Mesothelial cell of epicardium (in vitro differentiated cells): Measurements from ENCODE around the gene UBE2N. TPM values are rescaled to one million over a fixed set of nuclear protein-coding genes. Genes with fewer than 3 reads are reported as not detected.
"Not testable (repeated sequence)": the region's sequence is repeated elsewhere in the genome, so short reads cannot be mapped to it uniquely, and the experiment has no call there.

ENCODE experiments used
- DNase-seq, 2 experiments: peaks; one replicate each; pipeline ENCODE4 v3.0.0; 2021; ENCODE audit warnings: low spot score in 2 of 2; ENCODE audit not compliant: unreplicated experiment in 2 of 2
- H3K27ac Mint-ChIP-seq: 2 replicates; pipeline ENCODE4 v1.8.0; 2021; ENCODE audit warnings: mixed read lengths
- H3K27me3 Mint-ChIP-seq: 2 replicates; pipeline ENCODE4 v1.8.0; 2021; ENCODE audit warnings: low read depth, mixed read lengths
- H3K36me3 Mint-ChIP-seq: 2 replicates; pipeline ENCODE4 v1.8.0; 2021; ENCODE audit warnings: mixed read lengths
- H3K4me1 Mint-ChIP-seq: 2 replicates; pipeline ENCODE4 v1.8.0; 2021; ENCODE audit warnings: mixed read lengths
- H3K4me3 Mint-ChIP-seq: 2 replicates; pipeline ENCODE4 v1.8.0; 2021; ENCODE audit warnings: mild to moderate bottlenecking, moderate library complexity, mixed read lengths
- H3K9me3 Mint-ChIP-seq: 2 replicates; pipeline ENCODE4 v1.8.0; 2021; ENCODE audit warnings: mixed read lengths
- total RNA-seq: library from RNA; stranded (reverse); gene quantifications from 3 replicates; pipeline ENCODE4 v1.2.1, GENCODE V29; 2021
- TF ChIP-seq, protein P1 (sequence below): fragments of 200-600 bp; sonication (generic); IDR thresholded peaks from one replicate; pipeline ENCODE4 v1.5.0; 2021; ENCODE audit warnings: antibody characterized with exemption; ENCODE audit not compliant: unreplicated experiment

Gene UBE2N
- total RNA-seq, 1 donor from 2014 or later, result 90.6 TPM

DNA sequence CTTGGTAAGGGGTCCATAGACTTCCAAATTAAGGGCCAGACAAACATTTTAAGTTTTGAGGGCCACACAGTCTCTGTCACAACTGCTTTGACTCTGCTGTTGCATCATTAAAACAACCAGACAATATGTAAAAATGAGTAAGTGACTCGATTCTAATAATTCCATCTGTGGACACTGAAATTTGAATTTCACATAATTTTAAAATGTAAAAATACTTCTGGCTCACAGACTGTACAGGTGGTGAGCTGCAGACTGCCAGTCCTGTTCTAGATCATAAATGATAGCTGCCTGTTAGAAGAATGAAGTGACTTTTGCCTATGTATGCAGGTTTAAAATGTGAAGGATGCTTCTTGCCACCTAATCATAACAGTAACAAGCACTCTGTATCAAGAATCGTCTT is 48.3 kb downstream of the UBE2N start:
- Mint-ChIP-seq H3K27me3 (no peaks in the 10 kb centered on the region), H3K9me3 (no peaks in the 10 kb centered on the region), H3K36me3 (peaks cover 8% of the 10 kb centered on the region), H3K27ac (no peak overlapping the region), H3K4me1 (peaks cover 3% of the 10 kb centered on the region), H3K4me3 (no peak overlapping the region)
- TF ChIP-seq, protein P1, sequence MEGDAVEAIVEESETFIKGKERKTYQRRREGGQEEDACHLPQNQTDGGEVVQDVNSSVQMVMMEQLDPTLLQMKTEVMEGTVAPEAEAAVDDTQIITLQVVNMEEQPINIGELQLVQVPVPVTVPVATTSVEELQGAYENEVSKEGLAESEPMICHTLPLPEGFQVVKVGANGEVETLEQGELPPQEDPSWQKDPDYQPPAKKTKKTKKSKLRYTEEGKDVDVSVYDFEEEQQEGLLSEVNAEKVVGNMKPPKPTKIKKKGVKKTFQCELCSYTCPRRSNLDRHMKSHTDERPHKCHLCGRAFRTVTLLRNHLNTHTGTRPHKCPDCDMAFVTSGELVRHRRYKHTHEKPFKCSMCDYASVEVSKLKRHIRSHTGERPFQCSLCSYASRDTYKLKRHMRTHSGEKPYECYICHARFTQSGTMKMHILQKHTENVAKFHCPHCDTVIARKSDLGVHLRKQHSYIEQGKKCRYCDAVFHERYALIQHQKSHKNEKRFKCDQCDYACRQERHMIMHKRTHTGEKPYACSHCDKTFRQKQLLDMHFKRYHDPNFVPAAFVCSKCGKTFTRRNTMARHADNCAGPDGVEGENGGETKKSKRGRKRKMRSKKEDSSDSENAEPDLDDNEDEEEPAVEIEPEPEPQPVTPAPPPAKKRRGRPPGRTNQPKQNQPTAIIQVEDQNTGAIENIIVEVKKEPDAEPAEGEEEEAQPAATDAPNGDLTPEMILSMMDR, result no peak
- no peak for DNase-seq

DNA sequence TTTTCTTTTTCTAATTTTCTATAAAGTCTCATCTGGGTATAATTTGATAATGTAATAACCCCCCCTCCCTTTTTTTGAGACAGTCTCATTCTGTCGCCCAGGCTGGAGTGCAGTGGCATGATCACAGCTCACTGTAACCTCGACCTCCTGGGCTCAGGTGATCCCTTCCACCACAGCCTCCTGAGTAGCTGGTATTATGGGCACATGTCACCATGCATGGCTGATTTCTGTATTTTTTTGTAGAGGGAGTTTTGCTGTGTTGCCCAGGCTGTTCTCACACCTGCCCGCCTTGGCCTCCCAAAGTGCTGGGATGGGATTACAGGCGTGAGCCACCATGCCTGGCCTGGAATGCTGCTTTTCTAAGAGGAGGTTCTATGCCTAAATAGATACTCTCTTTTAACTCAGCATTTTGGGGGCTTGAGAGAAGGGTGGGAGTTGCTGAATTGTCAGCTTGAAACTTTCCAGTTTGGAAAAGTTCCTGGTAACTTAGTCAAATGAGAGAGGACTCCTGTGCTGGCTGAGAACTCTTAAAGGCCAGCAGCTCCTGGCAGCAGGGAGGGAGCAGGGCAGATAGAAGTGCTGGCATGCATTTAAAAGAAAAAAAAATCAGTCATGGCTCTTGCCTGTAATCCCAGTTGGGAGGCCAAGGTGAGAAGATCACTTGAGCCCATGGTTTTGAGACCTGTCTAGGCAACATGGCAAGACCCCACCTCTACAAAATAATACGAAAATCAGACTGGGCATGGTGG is 51.0 kb downstream of the UBE2N start:
- no peaks in the 10 kb centered on the region for H3K27me3 Mint-ChIP-seq
- TF ChIP-seq, protein P1, result no peak
- H3K9me3 Mint-ChIP-seq, result no peaks in the 10 kb centered on the region
- H3K4me1 Mint-ChIP-seq, result peaks cover 3% of the 10 kb centered on the region
- H3K36me3 Mint-ChIP-seq, result peaks cover 3% of the 10 kb centered on the region
- no peak overlapping the region for H3K27ac Mint-ChIP-seq
- DNase-seq, result no peak
- no peak overlapping the region for H3K4me3 Mint-ChIP-seq

DNA sequence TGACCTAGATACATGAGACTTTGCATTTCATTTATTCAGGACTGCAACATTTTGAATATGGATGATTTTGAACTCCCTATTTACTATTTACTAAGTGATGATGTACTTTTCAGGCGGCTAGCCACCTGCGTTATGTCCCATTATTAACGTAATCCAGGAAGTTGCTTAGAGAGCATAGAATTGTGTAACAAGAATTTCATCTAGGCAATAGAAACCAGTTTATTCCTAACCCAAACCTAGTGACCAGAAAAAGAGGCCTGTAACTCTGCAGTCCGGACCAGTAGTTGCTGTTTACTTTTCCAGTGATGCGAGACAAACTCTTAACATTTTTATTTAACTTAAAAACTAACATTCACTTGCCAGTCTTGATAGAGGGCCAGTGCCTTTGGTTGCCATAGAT is 51.7 kb downstream of the UBE2N start:
- no peaks in the 10 kb centered on the region for H3K27me3 Mint-ChIP-seq
- peaks cover 3% of the 10 kb centered on the region for H3K4me1 Mint-ChIP-seq
- TF ChIP-seq, protein P1, result no peak
- no peak for DNase-seq
- H3K27ac Mint-ChIP-seq, result peak overlapping the region; percentile 56
- H3K36me3 Mint-ChIP-seq, result peaks cover 3% of the 10 kb centered on the region
- no peak overlapping the region for H3K4me3 Mint-ChIP-seq
- H3K9me3 Mint-ChIP-seq, result no peaks in the 10 kb centered on the region

DNA sequence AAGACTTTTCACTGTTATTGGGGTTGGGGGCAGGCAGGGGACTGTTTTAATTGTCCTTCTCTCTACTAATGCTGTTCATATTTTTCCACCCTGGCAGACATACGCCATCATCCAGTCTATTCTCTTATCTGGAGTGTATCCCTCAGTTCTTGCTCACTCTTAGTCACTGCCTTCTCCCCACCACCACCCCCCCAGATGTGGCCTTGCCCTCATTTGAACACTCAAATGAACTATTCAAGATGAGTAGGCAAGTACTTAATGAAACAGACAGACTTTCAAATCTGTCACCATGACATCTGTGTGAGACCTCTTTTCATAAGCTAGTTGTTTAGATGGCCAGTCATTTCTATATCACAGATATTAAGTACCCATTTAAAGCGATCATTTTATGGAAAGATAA is 54.0 kb downstream of the UBE2N start:
- H3K27ac Mint-ChIP-seq, result no peak overlapping the region
- no peaks in the 10 kb centered on the region for H3K9me3 Mint-ChIP-seq
- H3K4me1 Mint-ChIP-seq, result peaks cover 3% of the 10 kb centered on the region
- no peak overlapping the region for H3K4me3 Mint-ChIP-seq
- peaks cover 2% of the 10 kb centered on the region for H3K36me3 Mint-ChIP-seq
- no peak for DNase-seq
- TF ChIP-seq, protein P1, result no peak
- no peaks in the 10 kb centered on the region for H3K27me3 Mint-ChIP-seq

DNA sequence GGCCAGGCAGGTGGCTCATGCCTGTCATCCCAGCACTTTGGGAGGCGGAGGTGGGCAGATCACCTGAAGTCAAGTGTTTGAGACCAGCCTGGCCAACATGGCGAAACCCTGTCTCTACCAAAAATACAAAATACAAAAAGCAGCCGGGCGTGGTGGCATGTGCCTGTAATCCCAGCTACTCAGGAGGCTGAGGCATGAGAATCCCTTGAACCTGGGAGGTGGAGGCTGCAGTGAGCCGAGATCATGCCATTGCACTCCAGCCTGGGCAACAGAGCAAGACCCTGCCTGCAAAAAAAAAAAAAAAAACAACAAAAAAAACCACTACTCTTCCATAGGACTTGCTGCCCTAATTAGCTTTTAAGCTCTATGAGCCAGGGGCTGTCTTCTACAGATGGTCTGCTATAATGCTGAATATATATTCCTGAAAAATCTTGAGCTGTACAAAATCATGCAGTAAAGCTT is 59.7 kb downstream of the UBE2N start:
- not testable (repeated sequence) for H3K27ac Mint-ChIP-seq, H3K27me3 Mint-ChIP-seq, H3K36me3 Mint-ChIP-seq, DNase-seq, H3K9me3 Mint-ChIP-seq
- H3K4me3 Mint-ChIP-seq, result peak overlapping the region; percentile 100
- peaks cover 29% of the 10 kb centered on the region for H3K4me1 Mint-ChIP-seq

DNA sequence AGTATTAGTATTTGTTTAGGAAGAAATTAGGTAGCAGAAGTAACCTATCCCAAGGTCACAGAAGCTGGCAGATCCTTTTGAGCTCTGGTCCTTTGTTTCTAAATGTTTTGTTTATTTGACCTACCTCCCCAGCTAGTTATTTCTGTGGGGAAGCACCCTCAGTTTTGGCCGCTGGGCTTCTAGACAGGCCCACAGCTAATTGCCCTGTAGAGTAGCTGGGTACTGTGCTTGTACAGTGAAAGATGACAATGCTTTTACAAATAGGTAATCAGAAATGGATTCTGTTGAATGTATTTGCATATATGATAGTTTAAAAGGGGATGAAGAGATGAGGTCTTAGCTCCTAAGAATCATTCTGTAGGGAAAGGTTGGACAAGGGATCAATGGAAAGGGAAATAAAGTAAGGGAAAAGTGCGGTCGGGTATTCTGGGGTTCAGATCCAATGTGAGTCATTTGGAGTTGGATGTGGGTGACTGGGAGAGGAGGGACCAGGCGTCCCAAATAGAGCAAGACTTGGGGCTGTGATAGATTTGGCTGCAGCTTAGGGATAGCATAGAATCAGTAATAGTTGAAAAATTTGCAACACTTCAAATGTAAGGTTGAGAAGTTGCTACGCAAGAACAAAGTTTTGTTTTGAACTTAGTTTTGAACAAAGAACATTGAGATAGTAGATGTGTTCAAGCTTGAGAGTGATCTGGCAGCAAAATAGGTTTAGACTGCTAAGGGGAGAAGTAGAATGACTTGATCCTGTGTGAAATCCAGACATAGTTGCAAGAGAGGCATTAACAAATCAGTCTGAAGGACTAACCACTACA is 60.4 kb downstream of the UBE2N start:
- H3K27ac Mint-ChIP-seq, result peak overlapping the region; percentile 99
- H3K36me3 Mint-ChIP-seq, result peaks cover 2% of the 10 kb centered on the region
- no peaks in the 10 kb centered on the region for H3K9me3 Mint-ChIP-seq
- H3K4me1 Mint-ChIP-seq, result peaks cover 35% of the 10 kb centered on the region
- H3K4me3 Mint-ChIP-seq, result peak overlapping the region; percentile 100
- H3K27me3 Mint-ChIP-seq, result no peaks in the 10 kb centered on the region
- TF ChIP-seq, protein P1, result no peak
- DNase-seq, result no peak
